GM19240 (cell line): ENCODE measurements around the gene FOLR3.
"Not testable (repeated sequence)": the region's sequence is repeated elsewhere in the genome, so short reads cannot be mapped to it uniquely, and the experiment has no call there.

Experiments used
- DNase-seq: peaks from one replicate; pipeline ENCODE4 v3.0.0; 2011; ENCODE audit warnings: low spot score; ENCODE audit not compliant: insufficient read length

Gene FOLR3

DNA sequence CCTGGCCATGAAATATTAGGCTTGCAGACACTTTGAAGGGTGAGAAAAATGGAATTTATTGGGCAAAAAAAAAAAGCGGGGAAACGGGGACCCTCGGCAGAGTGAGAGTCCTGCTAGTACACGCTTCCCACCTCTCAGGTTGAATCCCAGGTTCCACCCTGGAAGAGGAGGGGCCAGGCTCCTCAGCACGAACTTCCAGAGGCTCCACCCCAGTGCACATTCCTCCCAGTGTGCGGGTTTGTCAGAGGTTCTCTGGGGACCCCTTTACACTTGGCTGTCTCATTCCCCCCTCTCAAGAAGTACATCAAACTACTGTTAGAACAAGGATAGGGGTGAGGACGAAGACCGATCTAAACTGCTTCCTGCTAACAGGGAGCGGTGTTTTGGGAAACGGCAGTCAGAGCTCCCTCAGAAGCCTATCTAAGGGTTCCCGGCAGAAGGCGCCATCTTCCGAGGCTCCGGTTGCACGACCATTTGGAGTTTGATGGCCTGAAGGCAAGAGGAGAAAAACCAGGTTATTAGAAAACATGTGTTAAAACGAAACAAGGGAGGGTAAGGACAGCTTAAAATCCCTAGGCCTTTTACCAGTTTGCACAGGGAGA lies 27.5 kb downstream of the FOLR3 start:
- no peak for DNase-seq

DNA sequence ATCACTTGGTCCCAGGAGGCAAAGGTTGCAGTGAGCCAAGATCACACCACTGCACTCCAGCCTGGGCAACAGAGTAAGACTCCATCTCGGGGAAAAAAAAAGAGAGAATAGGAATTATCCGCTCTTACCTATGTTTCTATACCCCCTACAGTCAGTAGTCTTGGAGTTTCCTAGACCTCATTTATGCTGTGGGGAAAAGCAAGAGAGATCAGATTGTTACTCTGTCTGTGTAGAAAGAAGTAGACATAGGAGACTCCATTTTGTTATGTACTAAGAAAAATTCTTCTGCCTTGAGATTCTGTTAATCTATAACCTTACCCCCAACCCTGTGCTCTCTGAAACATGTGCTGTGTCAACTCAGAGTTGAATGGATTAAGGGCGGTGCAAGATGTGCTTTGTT lies 28.7 kb downstream of the FOLR3 start:
- DNase-seq, result not testable (repeated sequence)

DNA sequence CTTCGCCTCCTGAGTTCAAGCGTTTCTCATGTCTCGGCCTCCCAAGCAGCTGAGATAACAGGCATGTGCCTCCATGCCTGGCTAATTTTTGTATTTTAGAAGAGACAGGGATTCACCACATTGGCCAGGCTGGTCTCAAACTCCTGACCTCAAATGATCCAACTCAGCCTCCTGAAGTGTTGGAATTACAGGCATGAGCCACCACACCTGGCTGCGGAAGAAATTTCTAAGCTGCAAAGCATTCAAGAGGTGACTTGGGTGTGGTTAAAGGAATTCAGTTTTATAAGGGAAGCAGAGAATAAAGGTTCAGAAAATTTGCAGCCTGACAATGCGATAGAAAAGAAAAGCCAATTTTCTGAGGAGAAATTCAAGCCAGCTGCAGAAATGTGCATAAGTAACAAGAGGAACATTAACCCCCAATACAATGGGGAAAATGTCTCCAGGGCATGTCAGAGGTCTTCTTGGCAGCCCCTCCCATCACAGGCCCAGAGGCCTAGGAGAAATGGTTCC lies 33.6 kb downstream of the FOLR3 start:
- not testable (repeated sequence) for DNase-seq

DNA sequence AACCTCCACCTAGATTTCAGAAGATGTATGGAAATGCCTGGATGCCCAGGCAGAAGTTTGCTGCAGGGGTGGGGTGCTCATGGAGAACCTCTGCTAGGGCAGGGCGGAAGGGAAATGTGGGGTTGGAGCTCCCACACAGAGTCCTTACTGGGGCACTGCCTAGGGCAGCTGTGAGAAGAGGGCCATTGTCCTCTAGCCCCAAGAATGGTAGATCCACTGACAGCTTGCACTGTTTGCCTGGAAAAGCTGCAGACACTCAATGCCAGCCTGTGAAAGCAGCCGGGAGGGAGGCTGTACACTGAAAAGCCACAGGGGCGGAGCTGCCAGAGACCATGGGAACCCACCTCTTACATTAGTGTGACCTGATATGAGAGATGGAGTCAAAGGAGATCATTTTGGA lies 34.2 kb downstream of the FOLR3 start:
- DNase-seq, result not testable (repeated sequence)

DNA sequence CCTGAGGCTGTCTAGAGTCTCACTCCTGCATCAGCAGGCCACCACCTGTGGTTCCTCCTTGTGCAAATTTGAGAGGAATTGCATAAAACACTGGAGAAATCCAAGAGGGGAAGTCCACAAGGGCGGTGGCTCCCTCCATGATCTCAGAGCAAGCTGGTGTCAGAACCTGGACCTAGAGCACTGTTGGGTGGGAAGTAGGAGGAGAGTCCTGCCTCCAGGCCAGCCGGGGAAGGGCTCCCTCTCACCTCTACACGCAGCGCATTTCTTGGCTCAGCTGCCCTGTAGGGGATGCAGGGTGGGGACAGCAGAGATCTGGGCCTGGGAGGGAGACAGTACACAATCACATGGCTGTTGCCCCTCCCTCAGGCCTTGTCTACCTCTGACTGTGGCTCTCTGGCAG lies 36.5 kb downstream of the FOLR3 start:
- not testable (repeated sequence) for DNase-seq

DNA sequence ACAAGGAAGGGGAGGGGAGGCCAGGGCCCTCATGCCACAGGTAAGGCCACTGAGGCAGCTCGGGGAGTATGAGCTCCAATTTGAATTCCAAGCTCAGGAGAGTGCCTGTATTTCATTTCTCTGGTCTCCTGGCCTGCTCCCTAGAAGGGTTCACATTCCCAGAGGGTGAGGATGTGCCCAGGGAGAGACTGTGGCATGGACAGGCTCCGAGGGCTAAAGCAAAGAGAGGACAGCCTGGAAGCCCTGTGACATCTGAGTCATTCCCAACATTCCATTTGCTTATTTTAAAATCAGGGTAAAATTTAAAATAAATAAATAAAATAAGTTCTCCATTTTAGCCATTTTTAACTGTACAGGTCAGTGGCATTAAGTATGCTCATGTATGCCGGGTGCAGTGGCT lies 37.8 kb downstream of the FOLR3 start:
- no peak for DNase-seq

DNA sequence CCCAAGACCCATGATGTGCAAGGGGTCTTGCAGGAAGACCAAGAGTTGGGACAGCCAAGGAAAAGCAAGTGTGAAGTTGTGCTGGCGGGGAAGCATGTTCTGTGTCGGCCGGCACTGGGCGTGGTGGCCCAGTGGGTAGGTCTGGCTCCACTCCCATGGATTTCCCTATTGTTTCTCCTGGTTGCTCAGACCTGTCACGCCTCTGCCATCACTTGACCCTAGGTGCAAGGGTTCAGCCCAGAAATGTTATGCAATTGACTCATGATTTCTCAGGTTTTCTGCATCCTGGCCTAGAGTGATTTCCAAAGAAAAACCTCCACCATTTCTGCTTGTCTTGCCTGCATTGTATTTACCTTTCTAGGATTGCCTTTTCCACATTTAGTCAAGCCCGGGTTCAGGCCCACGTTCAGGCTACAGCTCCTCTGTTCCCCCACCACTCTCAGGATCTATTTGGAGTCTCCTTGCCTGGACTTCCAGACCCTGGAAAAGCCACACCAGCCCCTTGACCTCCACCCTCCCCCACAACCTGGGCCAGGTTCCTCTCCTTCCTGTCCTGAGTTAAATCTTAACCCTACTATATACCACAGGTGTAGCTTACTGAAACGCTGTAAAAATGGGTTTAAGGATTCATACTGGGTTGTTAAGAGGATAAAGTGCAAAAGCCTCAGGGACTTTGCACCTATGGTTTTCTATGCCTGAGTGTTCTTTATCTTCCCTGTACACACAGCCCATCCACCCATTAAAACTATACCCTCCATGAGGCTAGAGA lies 39.0 kb downstream of the FOLR3 start:
- DNase-seq, result no peak

DNA sequence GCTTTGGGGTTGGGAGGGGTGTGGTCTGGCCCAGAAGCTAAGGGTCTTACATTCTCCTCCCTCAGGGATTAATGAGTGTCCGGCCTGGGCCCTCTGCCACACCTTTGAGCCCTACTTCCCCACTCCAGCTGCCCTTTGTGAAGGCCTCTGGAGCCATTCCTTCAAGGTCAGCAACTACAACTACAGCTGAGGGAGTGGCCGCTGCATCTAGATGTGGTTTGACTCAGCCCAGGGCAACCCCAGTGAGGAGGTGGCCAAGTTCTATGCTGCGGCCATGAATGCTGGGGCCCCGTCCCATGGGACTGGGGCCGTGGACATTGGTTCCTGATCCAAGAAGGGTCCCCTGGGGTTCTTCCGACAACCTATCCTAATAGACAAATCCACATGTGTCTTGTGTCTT lies 42.1 kb downstream of the FOLR3 start:
- DNase-seq, result no peak

DNA sequence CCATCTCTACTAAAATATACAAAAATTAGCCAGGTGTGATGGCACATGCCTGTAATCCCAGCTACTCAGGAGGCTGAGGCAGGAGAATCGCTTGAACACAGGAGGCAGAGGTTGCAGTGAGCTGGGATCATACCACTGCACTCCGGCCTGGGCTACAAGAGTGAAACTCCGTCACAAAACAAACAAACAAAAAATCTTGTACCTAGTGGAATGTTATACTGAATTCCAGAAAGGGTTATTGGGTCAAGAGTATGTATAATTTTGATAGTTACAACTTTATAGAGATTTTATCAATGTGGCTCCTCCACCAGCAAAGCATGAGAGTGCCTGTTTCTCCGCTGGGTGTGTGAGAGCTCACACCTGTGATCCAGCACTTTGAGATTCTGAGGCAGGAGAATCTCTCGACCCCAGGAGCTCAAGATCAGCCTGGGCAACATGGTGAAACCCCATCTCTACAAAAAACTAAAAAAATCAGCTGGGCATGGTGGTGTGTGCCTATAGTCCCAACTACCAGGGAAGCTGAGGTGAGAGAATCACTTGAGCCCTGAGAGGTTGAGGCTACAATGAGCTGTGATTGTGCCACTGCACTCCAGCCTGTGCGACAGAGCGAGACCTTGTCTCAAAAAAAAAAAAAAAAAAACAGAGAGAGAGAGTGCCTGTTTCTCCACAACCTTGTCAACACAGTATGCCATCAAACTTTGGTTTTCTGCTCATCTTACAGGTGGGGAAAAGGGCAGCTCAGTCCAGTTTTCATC lies 43.7 kb downstream of the FOLR3 start:
- no peak for DNase-seq

DNA sequence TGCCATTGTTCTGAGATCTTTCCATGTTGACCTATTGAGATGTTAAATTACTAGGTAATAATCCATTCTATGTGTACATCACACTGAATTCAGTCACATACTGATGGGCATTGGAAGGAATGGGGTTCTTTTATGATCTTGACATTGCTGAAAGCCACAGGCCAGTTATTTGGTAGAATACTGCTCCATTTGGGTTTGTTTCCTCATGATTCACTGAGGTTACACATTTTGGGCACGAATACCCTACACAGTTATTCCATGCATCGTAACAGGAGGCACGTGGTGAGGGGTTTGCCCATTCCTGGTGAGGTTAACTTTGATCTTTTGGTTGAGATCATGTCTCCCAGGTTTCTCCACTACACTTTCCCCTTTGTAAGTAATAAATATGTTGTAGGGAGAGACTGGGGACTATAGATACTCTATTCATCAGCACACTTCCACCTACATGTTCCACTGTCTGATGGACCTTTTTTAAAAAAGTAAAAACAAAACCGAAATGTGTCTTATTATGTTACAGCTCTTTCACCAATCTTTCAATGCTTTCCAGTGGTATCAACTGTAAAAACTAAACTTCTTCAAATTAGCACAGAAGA lies 44.4 kb downstream of the FOLR3 start:
- DNase-seq, result no peak

DNA sequence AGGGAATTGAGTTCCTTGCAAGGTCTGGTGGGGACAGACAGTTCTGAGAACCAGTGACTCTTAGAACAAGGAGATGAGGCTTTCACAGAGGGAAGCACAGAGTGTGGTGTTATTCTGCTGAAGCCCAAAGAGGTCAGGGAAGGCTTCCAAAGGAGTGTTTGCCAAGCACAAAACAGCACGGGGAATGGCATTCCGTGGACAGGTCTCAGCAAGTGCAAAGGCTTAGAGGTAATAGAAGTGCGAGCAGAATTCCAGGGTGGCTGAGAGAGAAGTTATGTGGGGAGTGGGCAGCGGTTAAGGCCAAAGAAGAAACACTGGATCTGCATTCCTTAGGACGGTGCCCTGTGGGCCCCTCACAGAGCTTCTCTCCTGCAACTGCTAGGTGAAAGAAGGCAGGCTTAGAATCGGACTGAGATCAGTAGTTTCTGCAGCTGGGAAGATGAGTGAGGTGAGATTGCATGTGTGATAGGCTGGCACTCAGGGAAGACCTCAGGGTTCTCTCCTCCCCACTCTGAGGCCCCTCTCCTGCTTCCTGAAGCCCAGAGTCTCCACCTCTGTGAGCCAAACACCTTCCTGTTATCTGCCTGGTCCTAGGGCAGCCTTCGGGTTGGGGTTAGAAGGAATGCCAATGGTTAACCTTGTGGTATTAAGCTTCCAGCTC lies 45.5 kb downstream of the FOLR3 start:
- DNase-seq, result not testable (repeated sequence)

DNA sequence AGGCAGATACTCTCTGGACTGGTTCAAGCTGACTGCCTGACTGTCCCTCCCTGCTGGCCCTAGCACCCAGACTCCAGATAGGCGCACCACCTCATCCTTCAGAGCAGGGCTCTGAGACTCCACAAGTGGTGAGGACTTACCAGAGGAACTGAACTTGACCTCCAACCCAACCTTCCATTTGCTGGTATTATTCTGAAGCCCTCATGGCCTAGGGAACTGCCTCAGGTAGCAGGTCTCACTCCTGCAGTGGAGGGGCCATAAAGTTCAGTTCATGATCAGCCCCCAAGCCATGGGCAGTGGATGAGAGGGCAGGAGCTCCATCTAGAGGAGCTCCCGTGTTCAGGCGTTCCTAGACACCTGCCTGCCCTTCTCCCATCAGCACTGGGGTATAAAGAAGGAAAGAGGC lies 46.0 kb downstream of the FOLR3 start:
- not testable (repeated sequence) for DNase-seq

DNA sequence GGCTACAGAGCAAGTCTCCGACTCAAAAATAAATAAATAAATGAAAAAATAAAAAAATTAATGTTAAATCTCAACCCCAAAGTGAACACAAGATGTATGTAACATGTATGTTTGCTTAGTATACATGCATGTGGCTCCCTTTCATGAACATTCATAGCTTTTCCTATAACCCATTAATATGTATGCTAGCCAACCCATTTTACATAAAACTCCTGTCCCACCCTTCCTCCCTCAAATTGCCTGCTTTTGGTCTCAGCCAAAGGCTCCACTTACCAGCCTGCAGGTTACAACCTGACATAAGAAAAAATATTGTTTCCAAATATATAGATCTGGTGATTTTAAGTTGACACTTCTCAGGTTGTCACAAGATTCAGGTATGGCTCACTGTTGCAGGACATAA lies 52.7 kb downstream of the FOLR3 start:
- no peak for DNase-seq
